HG03439 (cell line): ENCODE data around the gene BFAR.
A peak's percentile ranks its signal among the peaks of the same experiment; 100 is the strongest.
"Not testable (repeated sequence)": the region's sequence is repeated elsewhere in the genome, so short reads cannot be mapped to it uniquely, and the experiment has no call there.

Experiments
- ATAC-seq: cut with Tn5 transposase; IDR thresholded peaks from one replicate; pipeline ENCODE4 v1.9.1; 2021; ENCODE audit warnings: mild to moderate bottlenecking, moderate library complexity; ENCODE audit not compliant: unreplicated experiment

The BFAR gene

DNA sequence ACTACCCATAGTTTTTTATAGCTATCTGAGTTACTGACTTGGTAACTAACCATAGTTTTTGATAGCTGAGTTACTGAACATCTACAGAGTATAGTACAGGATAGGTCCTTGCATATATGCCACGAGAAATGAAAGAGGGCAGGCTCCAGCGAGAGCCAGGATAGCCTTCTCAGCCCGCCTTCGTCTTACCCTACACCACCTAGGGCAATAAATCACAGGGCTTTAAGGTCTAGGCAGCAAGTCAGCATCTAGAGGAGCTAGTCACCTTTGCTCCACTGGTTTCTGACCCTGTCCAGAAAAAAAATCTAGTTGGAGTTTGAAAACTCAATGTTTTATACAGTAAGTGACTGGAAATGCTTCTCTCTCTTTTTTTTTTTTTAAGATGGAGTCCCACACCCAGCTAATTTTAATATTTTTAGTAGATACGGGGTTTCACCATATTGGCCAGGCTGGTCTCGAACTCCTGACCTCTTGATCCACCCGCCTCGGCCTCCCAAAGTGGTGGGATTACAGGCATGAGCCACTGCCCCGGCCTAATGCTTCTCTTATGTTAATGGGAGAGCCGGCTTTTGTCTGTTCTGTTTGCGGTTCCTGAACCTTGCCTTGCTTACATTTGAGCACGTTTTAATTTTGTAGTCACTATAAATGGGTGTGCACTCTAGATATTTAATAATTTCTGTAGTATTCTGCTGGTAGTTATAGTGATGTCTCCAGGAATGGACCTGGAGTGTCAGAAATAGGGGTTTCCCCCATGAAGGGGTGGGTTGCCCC lies 2.8 kb downstream of the BFAR start:
- no peak for ATAC-seq

DNA sequence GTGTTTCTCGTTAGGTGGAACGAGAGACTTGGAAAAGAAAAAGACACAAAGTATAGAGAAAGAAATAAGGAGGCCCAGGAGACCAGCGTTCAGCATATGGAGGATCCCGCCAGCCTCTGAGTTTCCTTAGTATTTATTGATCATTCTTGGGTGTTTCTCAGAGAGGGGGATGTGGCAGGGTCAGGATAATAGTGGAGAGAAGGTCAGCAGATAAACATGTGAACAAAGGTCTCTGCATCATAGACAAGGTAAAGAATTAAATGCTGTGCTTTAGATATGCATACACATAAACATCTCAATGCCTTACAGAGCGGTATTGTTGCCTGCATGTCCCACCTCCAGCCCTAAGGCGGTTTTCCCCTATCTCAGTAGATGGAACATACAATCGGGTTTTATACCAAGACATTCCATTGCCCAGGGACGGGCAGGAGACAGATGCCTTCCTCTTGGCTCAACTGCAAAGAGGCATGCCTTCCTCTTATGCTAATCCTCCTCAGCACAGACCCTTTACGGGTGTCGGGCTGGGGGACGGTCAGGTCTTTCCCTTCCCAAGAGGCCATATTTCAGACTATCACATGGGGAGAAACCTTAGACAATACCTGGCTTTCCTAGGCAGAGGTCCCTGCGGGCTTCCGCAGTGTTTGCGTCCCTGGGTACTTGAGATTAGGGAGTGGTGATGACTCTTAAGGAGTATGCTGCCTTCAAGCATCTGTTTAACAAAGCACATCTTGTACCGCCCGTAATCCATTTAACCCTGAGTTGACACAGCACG lies 3.6 kb downstream of the BFAR start:
- not testable (repeated sequence) for ATAC-seq

DNA sequence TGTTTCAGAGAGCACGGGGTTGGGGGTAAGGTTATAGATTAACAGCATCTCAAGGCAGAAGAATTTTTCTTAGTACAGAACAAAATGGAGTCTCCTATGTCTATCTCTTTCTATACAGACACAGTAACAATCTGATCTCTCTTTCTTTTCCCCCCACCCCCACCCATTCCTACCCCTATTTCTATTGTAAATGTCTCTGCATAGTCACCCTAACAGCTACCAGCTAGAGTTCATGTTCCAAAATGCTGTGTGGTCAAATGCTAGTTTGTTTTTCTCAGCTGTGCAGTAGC lies 4.1 kb downstream of the BFAR start:
- ATAC-seq = not testable (repeated sequence)

DNA sequence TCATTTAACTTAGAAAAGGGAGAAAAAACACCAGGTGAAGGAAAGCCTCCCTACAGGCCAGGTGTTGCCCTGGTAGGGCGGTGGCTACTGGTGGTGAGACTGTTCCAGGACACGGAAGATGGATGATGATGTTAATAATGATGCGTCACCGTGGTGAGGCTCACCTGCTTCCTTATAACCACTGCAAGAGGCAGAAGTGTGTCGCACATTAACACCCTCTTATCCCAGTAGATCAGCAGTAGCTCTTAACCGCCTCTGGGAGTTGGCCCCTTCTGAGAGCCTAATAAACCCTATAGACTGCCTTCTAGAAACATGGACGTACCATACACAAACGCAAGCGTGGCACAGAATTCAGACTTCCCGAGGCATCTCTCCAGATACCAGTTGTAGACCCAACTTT lies 7.8 kb downstream of the BFAR start:
- ATAC-seq = no peak

DNA sequence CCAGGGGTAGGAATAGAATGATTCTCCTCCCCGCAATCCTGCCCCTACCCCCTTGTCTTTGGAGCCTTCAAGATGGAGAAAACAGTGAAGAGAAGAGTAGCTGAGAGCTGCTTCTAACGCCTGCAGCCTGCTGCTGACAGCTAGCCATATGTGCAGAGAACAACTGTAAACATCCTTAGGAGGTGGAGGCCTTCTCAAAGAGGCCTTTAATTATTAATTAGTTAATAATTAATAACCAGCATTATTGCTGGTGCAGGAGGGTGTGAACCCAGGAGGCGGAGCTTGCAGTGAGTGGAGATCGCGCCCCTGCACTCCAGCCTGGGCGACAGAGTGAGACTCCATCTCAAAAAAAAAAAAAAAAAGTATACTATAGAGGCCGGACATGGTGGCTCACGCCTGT lies 8.5 kb downstream of the BFAR start:
- ATAC-seq = no peak

DNA sequence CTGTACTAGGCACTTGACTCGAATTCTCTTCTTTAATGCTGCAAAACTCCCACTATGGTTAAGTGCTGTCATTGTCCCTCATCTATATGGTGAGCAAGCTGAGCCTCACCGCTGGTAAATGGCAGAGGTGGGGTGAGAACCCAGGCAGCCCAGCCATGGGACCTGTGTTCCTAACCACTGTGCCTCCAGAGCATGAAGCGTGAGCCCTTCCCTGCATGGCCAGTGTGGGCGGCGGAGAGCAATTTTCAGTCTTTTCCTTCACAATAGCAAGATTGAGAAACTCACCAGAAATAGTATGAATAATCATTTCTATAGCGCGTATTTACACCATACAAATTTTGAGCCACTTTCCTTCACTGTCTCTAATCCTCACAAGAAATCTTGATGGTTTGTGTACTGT lies 9.2 kb downstream of the BFAR start:
- ATAC-seq = no peak

DNA sequence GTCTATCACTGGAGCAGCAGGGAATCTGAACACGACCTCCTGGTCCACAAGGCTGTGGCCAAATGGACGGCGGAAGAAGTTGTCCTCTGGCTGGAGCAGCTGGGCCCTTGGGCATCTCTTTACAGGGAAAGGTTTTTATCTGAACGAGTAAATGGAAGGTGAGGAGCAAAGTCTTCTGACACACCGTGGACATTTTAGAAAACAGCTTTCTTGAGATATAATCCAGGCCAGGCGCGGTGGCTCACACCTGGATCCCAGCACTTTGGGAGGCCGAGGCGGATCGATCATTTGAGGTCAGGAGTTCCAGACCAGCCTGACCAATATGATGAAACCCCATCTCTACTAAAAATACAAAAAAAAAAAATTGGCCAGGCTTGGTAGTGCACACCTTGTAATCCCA lies 17.1 kb downstream of the BFAR start:
- no peak for ATAC-seq

DNA sequence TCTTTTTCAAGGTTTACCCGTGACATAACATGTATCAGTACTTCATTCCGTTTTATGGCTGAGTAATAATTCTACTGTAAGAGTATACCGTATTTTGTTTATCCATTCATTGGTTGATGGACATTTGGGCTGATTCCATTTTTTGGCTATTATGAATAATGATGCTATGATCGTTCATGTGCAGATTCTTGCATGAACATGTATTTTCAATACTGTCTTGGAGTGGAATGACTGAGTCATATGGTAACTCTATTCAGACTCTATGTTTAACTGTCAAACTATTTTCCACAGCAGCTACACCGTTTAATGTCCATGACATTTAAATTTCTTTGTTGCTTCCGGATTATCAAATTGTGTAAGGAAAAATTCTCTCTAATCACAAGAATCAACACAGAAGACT lies 17.9 kb downstream of the BFAR start:
- no peak for ATAC-seq

DNA sequence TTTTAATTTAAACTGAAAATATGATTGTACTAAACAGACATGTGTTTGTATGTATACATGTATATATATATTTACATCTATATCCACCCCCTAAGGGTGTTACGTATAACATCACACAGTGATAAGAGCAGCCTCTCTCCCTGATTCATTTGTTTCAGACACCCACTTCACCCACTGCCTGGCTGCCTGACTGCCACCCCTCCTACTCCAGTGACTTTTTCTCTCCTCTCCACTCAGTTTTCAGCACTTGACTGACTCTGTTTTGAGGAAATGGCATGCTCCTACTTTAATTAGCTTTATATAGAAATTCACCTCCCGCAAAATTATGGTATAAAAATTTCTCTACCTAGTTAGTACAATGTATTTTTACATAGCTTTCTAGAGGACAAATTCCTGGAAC lies 20.0 kb downstream of the BFAR start:
- no peak for ATAC-seq

DNA sequence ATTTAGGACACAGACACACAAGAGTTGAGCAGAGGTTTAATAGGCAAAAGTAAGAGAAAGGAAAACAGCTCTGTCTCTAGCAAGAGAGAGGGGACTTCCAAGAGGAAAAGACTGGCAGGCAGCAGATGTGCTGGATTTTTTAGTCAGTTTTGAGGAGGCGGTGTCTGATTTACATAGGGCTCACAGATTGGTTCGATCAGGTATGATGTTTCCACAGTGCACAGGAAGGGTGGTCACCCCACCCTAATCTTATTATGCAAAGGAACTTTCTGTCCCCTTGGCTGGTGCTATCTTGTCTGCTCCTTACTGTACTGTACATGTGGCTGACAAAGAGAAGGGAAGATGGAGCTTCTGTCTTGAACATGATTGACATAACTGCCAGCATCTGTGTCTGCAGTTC lies 25.3 kb downstream of the BFAR start:
- ATAC-seq = no peak

DNA sequence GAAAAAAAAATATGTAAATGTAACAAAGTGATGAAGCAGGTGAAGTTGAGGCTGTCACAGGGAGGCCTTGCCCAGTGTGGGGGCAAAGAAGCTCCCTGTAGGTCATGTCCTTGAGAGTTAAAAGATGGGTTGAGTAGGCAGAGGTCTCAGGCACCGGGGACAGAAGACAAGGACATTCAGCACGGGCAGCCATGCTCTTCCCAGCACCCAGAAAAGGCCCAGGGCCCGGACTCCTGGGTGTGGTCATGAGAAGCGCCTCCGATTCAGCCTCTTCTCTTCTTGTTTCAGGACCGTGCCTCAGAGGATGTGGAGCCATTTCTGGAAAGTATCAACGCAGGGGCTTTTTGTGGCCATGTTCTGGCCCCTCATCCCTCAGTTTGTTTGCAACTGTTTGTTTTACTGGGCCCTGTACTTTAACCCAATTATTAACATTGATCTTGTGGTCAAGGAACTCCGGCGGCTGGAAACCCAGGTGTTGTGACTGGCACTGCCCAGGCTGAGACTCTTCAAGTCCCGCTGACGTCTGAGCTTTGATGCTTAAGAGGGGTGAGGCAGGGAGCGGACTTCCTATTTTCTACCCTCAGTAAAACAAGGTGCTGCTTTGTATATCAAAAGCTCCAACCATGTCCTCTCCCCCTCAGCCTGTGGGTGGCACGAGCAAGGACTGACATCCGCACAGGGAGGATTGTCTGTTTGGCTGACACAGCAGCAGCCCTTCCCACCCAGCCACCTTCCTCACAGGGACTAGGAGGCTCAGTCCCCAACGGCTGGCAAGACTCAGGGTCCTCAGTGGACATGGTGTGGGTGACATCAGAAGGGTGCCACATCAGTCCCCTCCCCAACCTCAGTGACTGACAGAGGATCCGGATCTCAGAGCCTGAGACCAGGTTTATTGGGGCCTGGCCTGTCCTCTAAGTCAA lies 34.9 kb downstream of the BFAR start:
- ATAC-seq = no peak

DNA sequence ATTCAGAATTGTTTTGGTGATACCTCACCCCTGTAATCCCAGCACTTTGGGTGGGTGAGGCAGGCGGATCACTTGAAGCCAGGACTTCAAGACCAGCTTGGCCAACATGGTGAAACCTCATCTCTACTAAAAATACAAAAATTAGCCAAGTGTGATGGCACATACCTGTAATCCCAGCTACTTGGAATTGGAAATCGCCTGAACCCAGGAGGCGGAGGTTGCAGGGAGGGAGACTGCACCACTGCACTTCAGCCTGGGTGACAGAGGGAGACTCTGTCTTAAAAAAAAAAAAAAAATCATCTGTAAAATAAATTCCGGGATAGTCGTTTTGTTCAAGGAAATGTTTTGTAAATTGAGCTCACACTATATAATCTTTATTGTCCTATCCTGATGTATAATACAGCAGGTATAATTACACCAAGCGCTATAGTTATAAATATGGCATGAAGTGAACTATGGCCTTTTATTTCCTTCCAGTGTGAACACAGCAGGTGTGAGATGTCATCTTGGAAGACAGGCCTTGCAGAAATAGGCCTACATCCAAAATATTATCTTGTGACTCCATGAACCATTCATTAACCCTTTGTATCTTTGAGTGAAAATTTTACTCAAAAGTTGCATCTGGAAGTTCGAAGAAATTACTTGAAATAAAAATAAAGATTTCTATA lies 35.9 kb downstream of the BFAR start:
- no peak for ATAC-seq

DNA sequence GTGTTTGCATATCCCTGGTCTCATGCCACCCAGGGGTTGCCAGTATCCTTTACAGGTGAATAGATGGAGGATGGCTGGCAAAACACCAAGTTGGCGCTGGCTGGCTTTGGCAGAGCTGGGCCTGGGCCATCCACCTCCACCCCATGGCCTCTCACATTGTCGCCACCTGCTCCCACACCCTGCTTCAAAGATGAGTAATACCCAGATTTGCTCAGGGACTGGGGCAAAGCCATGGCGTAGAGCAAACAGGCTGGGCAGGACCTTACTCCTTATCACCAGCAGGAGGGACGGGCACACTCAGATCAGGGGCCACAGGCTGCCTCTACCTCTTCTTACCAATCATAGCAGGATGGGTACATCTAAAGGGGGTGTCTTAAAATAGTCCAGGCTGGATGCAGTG lies 37.0 kb downstream of the BFAR start:
- no peak for ATAC-seq

DNA sequence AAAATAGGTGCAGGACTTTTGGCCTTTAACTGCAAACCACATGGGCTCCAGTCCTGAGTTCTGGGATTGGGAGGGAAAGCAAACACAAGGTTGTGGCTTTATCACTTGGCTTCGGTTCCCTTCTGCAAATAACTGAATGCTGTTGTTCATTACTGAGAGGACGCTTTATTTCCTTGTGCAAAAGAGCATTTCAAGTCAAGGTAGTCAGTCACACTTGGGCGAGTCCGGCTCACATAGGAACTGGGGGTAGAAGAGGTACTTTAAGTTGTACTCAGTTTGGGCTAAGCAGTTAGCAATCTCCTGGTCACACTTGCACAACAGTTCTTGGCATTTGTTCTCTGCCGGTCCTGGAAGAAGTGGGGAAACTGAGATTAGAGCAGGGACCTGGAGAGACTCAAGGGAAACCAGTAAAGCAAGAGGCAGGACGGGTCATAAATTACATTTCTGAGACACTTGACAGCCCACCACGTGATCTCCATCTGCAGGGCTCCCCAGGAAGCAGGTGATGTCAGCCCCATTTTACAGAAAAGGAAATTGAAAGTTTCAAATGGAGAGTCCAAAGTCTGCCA lies 39.7 kb downstream of the BFAR start:
- peak; percentile 59 for ATAC-seq

DNA sequence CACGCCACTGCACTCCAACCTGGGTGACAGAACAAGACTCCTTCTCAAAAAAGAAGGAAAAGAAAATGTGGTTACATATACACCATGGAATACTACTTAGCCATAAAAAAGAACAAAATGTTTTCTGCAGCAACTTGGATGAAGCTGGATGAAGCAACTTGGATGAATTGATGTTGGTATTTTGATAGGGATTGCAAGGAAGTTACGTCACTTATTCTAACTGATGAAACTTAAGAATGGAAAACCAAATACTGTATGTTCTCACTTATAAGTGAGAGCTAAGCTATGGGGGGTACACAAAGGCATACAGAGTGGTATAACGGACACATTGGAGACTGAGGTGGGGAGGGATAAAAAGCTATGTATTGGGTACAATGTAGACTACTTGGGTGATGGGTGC lies 43.9 kb downstream of the BFAR start:
- no peak for ATAC-seq

DNA sequence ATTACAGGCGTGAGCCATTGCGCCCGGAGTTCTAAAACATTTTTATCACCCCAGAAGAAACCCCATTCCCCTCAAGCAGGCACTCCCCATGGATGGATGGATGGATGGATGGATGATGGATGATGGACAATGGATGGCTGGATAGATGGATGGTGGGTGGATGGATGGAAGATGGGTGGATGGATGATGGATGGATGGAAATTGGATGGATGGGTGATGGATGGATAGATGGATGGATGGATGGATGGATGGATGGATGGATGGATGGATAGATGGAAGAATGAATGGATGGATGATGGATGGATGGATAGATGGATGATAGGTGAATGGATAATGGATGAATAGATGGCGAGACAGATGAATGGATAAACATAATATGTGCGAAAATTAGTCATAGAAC lies 44.9 kb downstream of the BFAR start:
- no peak for ATAC-seq

DNA sequence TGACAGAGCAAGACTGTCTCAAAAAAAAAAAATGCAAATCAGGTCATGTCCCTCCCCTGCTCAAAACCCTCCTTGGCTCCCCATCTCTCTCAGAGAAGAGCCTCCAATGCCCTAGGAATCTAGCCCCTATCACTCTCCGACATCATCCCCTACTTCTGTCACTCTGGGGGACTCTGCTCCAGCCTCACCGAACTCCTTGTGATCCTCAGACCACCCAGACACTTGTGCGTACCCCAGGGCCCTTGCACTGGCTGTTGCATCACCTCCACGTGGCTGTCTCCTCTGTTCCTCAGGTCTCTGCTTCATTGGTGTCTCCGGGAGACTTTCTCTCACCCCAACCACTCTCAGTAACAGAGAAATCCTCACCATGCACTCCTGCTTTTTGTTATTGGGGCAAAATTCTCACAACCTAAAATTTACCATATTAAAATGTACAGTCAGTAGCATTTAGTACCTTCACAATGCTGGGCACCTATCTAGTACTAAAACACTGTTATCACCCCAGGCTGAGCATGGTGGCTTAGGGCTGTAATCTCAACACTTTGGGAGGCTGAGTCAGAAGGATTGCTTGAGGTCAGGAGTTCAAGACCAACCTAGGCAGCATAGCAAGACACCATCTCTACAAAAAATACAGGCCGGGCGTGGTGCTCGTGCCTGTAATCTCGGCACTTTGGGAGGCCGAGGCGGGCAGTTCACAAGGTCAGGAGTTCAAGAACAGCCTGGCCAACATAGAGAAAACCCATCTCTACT lies 46.2 kb downstream of the BFAR start:
- ATAC-seq = no peak

DNA sequence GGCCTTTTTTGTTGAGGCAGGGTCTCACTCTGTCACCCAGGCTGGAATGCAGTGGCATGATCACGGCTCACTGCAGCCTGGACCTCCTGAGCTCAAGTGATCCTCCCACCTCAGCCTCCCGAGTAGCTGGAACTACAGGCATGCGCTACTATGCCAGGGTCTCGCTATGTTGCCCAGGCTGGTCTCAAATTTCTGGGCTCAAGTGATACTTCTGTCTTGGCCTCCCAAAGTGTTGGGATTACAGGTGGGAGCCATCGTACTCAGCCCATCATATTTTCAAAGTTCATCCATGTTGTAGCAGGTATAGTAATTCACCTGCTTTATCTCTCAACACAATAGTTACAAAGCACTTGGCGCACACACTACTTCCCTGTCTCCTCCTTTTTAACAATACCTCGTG lies 47.6 kb downstream of the BFAR start:
- ATAC-seq = not testable (repeated sequence)

DNA sequence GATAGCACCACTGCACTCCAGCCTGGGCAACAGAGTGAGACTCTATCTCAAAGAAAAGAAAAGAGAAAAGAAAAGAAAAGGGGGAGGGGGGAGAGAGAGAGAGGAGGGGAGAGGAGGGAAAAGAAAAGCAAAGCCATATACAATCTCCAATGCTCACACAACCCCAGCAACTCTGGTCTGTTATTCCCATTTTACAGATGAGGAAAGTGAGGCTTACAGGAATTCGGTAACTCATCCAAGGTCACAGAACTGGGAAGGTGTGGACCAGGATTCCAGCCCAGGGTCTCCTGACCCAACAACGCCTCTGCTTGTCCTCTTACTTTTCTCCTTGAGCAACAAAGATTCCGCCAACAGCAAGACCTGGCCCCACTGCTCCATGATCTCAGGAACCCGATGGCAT lies 48.4 kb downstream of the BFAR start:
- no peak for ATAC-seq

DNA sequence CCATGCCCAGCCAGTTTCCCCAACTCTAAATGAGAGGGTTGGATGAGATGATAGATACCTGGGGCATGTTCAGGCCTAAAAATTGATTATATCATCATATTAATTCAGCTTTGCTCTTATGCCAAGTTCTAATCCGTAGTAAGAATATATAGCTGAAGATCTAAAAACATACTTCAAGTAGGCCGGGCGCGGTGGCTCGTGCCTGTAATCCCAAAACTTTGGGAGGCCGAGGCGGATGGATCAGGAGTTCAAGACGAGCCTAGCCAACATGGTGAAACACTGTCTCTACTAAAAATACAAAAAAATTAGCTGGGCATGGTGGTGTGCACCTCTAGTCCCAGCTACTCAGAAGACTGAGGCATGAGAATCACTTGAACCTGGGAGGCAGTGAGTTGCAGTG lies 49.4 kb downstream of the BFAR start:
- no peak for ATAC-seq
